ENCODE data around the gene MLLT3. TPM values are rescaled to one million over a fixed set of nuclear protein-coding genes. Genes with fewer than 3 reads are reported as not detected.

The MLLT3 gene
- polyA plus RNA-seq, 1 donor: 32.4 TPM

- no peak for DNase-seq
These were observed 319.2 kb downstream of the MLLT3 start for GRCh38 chr9:20303066-20303465.

- DNase-seq: no peak
These were observed 320.1 kb downstream of the MLLT3 start for GRCh38 chr9:20302197-20302596.

- DNase-seq: no peak
These were observed 321.7 kb downstream of the MLLT3 start for GRCh38 chr9:20300430-20301115.

- DNase-seq: no peak
These were observed 324.6 kb downstream of the MLLT3 start for GRCh38 chr9:20297646-20298084.

GRCh38 chr9:20295555-20295954 is 326.7 kb downstream of the MLLT3 start:
- no peak for DNase-seq

- DNase-seq: no peak
These were observed 328.1 kb downstream of the MLLT3 start for GRCh38 chr9:20294046-20294750.

- no peak for DNase-seq
These were observed 330.3 kb downstream of the MLLT3 start for GRCh38 chr9:20292002-20292401.

Other genes with a start within 250 kb of the MLLT3 start
- 37.9 TPM for gene FOCAD, start 61.8 kb upstream of the MLLT3 start, polyA plus RNA-seq (ENCODE audit: insufficient read length)

Measured in left kidney (tissue), 2 donors.